Activated naive CD8-positive, alpha-beta T cell treated with anti-CD3 and anti-CD28 coated beads for 36 hours (primary cell): ENCODE data around the gene SH3YL1. TPM values are rescaled to one million over a fixed set of nuclear protein-coding genes. Genes with fewer than 3 reads are reported as not detected.
"Not testable (repeated sequence)": the region's sequence is repeated elsewhere in the genome, so short reads cannot be mapped to it uniquely, and the experiment has no call there.

Experiments used
- DNase-seq: peaks from one replicate; pipeline ENCODE4 v3.0.0; 2021
- H3K27ac Mint-ChIP-seq: one replicate; pipeline ENCODE4 v1.8.0; 2022; ENCODE audit warnings: mild to moderate bottlenecking, moderate library complexity, mixed read lengths
- H3K27me3 Mint-ChIP-seq: one replicate; pipeline ENCODE4 v1.8.0; 2022; ENCODE audit warnings: mild to moderate bottlenecking, mixed read lengths
- H3K36me3 Mint-ChIP-seq: one replicate; pipeline ENCODE4 v1.8.0; 2021; ENCODE audit warnings: mild to moderate bottlenecking, mixed read lengths
- H3K4me1 Mint-ChIP-seq: one replicate; pipeline ENCODE4 v1.8.0; 2021; ENCODE audit warnings: mixed read lengths
- H3K4me3 Mint-ChIP-seq: one replicate; pipeline ENCODE4 v1.8.0; 2022; ENCODE audit warnings: mild to moderate bottlenecking, moderate library complexity, mixed read lengths
- H3K9me3 Mint-ChIP-seq: one replicate; pipeline ENCODE4 v1.8.0; 2022; ENCODE audit warnings: mixed read lengths
- total RNA-seq, 2 experiments: library from RNA; stranded (reverse); gene quantifications; one replicate each; pipeline ENCODE4 v1.2.3, GENCODE V29; 2021

Gene SH3YL1
- total RNA-seq, 2 experiments from 2014 or later: 15.8 to 17.9 TPM

DNA sequence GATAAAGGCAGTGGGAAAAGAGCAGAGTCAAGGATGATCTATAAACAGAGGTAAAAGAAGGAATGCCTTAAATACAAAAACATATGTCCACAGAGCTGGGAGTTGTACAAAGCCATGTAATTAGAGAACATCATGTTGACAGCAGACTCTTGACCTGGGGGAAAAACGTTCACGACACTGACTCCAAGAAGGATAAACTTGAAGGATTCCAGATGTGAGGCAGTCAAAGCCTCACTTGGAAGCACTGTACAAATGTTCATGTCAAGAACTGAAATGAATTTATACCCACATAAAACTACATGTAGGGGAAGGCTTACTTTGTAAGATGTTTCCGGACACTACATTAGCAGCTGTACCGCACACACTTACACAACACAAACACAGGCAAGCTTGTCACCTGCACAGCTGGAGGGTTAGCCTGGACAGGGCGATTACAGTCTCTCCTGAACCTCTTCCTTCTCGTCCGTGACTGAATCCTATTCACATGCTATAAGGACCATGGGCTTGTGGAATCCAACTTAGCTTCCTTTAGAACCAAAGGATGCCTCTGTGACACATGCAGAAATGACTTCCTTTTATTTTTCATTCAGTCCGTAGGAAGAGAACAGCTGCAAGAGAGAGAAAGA lies 88.6 kb downstream of the SH3YL1 start:
- H3K27me3 Mint-ChIP-seq: no peaks in the 10 kb centered on the region
- DNase-seq: no peak

DNA sequence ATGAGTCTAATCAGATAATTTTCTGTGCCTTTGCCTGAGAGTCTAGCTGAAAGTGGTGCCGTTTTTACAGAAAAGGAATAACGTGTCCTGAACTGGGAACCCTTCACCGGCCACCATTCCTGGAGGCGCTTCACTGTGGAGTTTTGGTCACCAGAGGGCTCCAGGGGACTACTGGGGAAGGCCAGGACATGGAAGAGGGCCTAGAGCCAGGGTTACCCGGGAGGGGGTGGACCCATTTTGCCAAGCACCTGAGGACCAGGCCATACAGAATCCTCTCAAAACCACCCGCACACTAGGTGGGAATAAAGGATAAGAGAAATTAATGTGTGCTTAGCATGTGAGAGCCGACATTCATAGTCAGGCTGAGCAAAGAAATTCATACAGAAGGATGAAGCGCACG lies 91.7 kb downstream of the SH3YL1 start:
- H3K4me3 Mint-ChIP-seq, DNase-seq: not testable (repeated sequence)

More for the DNA sequence above, 88.6 kb downstream of the SH3YL1 start:
- Mint-ChIP-seq H3K9me3 (no peaks in the 10 kb centered on the region), H3K4me1 (peaks cover 34% of the 10 kb centered on the region), H3K4me3 (peak overlapping the region; percentile 4), H3K27ac (no peak overlapping the region), H3K36me3 (no peaks in the 10 kb centered on the region)

DNA sequence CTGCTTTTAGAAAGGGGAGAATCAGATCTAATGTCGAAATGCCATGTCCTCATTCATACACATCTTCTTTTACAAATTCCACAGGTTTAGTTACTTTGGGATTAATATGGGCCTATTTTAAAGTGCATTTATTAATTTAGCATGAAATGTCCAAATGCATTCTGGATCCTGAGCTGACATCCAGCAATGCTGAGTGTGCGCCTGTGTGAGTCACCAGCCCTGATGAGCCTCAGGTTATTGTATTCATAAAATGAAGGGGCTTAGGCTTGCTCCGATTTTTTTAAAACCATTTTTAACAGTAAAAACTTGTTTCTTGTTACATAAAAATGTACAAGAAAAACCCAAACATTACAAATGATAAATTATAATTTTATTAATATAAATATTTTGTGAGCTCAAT lies 94.1 kb downstream of the SH3YL1 start:
- no peak for DNase-seq
- H3K27ac Mint-ChIP-seq: no peak overlapping the region
- peaks cover 3% of the 10 kb centered on the region for H3K9me3 Mint-ChIP-seq
- H3K36me3 Mint-ChIP-seq: no peaks in the 10 kb centered on the region
- H3K4me3 Mint-ChIP-seq: no peak overlapping the region
- H3K4me1 Mint-ChIP-seq: peaks cover 4% of the 10 kb centered on the region
- H3K27me3 Mint-ChIP-seq: no peaks in the 10 kb centered on the region

More for the DNA sequence above, 91.7 kb downstream of the SH3YL1 start:
- H3K4me1 Mint-ChIP-seq: peaks cover 22% of the 10 kb centered on the region
- H3K27ac Mint-ChIP-seq, H3K9me3 Mint-ChIP-seq, H3K36me3 Mint-ChIP-seq, H3K27me3 Mint-ChIP-seq: not testable (repeated sequence)

Other genes with a start within 250 kb of the SH3YL1 start
- gene FAM110C, start 217.5 kb downstream of the SH3YL1 start, total RNA-seq: under 1 TPM; 0.14 to 0.16 TPM
- gene ACP1, start 915 bp upstream of the SH3YL1 start, total RNA-seq: 100 to 1,000 TPM; 170 to 172 TPM
- not detected for gene ALKAL2, start 24.1 kb upstream of the SH3YL1 start, total RNA-seq